GM21576 (cell line): ENCODE results near the gene RNF175.

Experiments used
- ATAC-seq: cut with Tn5 transposase; IDR thresholded peaks from one replicate; pipeline ENCODE4 v1.9.1; 2021; ENCODE audit warnings: mild to moderate bottlenecking, moderate library complexity; ENCODE audit not compliant: unreplicated experiment

RNF175 gene

DNA sequence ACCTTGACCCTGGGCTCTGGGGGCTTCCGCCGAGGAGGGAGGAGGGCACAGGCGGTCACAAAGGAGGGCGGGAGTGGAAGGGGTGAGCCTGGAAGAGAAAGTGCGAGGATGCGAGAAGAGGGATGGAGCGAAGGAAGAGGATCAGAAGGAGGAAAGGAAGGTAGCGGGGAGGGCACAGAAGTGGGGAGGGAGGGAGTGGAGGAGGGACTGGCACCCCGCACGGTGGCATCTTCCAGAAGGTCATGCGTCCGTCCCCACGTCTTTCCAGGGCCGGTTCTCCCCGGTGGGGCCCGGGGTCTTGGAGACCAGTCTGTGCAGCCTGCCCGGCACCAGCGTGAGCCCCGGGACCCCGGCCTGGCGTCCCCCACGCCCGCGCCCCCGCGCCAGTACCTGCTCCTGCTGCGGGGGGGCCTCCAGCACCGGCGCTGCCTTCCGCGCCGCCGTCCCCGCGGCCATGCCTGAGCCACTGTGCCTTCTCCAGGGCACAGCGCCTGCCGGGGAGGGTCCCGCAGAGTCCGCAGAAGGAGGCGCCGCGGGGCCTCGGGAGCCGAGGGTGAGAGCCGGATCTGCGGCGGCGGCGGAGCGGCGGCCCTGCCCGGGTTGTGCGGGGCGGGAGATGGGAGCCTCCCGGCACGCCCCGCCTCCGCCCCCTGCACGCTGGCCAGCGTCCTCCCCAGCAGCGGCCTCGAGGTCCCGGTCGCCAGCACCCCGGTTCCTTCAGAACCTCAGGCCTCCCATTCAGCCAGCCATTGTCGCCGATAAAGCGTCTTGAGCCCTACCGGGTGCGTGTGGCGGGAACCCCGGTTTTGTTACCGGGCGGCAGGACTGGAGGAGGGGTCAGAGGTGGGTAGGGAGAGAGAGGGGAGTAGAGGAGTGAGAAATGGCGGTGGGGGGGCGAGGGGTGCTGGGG is at the start of gene RNF175:
Gene RNF175, minus strand, starts transcription at position 618 of the 910 bp plus-strand sequence. Its CDS starts 162 bp downstream, at position 456.
- no peak for ATAC-seq

DNA sequence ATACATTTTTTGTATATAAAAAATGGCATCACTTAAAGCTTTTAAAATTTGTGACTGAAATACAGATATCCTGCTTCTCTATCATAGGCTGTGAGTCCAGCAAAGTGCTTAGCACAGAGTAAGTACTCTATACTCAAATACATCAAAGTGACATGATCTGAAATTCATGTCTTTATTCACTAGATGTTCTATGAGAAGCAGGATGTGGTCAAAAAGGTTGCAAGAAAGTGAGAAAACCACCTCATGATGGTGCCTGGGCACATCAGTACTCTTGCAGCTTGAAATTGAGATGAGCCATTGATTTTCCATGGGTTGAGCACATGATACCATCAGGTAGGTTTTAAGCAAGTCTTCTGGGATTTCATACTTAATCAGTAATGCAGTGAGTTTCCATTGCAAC is 49.5 kb upstream of the RNF175 start:
- ATAC-seq, result no peak

DNA sequence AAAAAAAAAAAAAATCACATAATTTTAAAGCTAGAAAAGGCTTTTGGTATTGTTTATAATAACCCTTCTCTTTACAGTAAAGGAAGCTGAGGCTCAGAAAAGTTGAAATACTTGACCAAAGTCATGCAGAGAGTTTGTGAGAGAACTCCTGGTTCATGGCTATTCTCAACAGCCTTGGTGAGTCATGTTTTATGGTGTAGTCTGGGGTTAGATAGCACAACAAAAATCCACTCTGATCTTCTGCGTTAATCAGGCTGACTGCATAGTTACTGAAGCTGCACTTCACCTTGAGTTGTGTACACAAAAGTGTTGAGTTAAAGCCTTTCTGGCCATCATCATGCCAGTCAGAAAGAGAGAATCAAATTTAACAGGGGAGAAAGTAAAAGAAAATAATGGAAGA is 48.4 kb upstream of the RNF175 start:
- ATAC-seq, result no peak

DNA sequence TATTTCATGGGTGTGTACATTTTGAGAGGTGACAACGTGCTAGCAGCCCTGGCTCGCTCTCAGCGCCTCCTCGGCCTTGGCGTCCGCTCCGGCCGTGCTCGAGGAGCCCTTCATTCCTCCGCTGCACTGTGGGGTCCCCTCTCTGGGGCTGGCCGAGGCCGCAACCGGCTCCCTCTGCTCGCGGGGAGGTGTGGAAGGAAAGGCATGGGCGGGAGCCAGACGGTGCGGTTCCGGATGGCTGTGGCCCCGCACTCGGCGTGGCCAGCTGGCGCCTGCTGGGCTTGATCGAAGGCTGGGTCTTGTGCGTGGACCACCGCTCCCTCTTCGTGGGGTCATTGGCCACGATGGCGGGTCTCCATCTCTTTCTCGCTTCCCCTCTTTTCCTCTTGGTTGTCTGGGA is 46.2 kb upstream of the RNF175 start:
- ATAC-seq, result no peak

DNA sequence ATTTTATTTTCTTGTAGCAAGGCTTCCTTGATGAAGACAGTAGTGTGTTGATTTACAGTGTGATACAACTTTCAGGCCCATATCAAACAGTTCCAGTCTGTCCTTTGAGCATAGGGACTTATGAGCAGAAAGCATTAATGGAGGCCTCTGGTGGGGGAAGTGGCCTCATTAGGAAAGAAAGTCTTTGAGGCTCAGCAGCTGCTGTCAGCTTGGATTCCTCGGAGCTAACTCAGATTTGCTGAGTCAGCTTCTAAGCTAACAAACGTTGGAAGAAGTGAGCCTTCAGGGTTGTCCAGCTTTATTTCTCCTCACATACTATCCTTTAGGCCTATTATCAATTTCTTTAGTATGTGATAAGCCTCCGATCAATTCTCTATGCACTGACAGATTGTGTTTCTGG is 44.9 kb upstream of the RNF175 start:
- ATAC-seq, result no peak

DNA sequence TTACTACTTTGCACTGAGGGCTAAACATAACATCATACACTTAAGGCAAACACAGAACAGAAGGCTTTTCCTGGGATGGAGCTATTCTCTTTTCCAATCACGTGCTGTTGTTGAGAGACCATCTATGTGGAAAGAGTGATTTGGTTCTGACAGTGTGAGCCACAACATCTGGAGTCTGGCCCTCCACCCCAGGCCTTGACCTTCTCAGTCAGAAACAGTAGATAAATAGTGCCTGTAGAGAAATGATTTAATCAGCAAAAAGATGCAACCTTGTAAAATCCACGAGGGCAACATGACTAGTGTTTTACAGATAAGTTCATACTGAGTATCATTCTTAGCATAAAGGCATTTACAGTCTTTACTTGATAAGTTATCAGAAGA is 39.9 kb upstream of the RNF175 start:
- no peak for ATAC-seq

DNA sequence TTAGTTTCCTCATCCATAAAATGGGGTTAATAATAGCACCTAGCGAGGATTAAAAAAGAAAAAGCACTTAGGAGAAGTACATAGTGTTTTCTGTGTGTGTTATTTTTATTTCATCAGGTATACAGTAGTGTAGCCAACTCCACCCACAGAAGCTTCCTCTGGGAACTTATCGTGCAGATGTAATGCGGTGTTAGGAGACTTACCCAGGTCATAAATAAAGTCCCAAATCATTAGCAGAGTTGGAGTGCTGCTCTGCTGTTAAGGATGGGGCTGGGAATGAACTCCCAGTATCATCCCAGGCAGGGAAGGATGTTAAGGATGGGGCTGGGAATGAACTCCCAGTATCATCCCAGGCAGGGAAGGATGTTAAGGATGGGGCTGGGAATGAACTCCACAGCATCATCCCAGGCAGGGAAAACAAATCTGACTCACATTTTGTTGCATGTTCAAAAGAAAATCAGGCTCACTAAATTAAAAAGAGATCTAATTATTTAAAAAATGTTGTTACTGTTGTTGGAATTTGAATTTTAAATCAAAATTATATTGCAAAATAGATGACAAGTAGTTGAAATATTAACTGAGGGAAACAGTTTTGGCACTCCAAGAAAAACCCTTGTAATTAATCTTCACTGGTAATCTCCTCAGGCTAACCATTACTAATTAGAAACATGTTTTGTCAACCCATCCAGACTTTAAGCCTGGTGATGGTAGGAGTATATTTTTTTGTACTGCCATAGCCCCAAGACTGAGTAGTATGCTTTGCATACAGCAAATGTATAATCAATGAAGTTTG is 39.3 kb upstream of the RNF175 start:
- no peak for ATAC-seq

DNA sequence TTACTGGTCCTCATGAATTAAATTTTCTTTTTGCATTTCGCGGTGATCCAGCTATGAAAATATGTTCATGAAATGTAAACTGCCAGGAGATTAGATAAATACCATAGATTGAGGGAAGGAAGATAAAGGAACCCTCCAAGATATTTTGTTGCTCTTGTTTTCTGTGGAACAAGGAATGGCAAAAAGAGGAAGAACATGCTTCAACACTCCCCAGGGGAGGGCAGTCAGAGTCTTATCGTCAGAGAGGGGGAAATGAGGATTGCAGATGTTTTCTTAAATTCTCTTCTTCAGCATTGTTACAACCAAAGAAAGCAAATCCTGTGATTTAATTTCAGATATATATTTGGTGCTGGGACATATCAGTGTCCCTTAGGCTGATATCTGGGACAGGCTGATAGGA is 38.6 kb upstream of the RNF175 start:
- no peak for ATAC-seq

DNA sequence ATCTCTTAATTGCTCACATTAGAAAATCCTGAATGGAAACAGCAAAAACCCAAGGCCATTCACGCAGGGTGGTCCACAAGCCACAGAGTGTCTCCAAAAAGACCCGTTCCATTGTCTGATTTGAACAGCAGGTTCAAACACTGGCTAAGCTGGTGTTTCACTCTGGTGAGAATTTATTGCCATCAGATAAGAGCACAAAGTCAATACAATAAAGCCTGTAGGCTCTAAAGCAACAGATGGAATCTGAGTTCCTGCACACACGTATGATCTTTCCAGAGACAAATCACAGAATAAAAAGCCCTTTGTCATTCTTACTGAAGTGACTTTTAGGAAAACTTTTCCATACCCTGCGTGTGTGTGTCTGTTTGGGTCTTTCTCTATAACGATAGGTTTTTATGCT is 34.2 kb upstream of the RNF175 start:
- ATAC-seq, result no peak

DNA sequence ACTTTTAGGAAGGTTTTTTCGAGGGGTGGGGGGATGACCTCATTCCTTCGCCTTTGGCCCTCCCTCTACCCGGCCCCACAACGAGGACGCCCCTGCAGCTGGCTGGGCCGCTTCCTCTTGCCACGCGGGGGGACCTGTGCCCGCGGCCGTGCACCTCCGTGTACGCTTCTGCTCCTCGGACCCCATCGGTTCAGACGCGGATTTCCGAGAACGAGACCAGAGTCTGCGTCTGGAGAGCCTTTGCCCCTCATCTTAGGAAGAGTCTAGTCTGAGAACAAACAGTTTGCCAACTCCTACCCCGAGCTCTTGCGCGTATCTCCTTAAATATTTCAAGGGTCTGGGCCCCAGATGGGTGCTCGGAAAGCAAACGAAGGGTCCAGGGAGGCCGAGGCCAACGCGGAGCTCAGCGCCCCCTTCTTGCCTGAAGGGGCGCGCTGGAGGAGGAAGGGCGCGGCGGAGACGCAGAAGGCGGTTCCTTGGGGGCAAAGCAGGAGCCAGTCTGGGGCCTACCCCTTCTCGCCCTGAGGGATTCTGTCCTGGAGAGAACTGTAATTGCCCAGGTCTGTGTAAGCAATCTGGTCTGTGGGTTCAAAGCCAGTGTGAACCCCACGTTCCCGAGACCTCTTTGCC is 32.9 kb upstream of the RNF175 start:
- ATAC-seq, result no peak

DNA sequence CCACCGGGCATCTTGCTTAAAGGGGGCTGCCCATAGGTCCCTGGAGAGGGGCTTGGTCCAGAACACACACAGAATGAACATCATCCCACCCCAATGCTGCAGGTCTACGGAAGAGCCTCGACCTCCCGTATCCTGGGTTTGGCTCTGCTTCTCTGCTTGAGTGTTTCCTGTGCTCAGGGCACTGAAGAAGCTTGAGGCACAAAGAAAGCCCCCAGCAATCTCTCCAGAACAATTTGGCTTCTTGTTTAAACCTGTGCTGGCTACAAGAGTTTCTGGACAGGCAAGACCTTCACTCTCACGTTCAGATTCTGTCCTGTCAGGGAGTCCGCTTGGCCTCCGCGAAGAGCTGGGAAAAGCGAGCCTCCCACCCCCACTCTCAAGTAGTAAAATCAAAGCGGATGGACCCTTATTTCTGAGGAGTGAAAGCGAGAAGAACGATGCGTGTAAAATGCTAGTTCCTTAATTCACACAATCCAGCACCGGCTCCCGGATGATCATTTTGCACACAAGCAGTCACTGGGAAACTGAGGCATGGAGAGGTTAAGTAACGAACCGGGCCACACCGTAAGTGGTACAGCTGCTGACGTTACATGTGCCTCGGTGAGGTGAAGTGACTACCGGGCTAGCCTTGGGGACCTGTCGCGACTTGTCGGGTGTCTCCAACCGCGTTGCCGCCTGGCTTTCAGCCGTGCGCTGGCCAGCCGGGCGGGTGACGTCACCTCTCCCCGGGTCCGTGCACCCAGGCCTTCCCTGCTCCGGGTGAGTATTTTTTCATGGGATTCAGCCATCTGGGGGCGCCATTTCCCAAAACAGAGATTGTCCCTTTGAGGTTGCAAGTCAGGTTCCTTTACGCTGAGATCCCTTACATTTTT is 32.2 kb upstream of the RNF175 start:
- ATAC-seq, result no peak

DNA sequence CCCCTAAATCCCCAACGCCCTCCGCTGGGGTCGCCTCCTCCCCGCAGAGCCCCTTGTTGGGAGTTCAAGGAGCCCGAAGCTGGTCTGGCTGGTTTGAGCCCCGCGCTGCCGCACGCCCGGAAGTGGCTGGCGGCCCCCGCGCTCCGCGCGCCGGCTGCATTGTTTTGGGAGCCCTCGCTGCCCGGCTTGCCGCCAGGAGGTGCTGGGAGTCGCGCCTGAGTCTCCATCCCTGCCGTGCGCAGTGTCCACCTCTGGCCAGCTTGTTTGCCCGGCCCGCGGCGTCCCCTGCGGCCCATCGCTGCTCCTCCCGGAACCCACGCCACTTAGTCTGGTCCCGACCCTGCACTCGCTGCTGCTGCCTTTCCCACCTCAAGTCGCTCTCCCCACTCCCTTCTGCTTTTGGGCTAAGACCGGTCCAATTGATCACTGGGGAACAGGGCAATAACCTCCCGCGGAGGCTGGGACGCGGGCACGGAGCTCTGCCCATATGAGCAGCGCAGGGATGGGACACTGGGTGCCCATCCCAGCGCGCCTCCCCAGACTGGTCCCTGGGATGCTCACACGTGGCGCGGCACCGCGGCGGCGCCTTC is 31.2 kb upstream of the RNF175 start:
- ATAC-seq, result no peak

DNA sequence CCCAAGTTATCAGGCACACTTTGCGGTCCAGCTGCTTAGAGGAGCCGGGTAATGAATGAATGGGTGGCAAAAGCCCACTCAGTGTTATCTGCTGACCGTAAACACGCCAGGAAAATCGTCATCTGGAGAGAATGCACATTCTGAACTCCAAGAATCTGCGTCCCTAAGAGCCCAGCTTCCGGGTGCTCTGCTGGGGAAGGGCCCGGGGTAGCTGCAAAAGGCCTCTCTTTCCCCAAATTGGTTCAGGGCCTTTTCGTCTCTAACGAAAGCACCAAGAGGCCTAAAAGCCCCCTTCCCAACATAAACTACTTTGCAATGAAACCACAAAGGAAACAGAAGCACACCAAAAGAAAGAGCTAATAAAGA is 30.7 kb upstream of the RNF175 start:
- no peak for ATAC-seq

DNA sequence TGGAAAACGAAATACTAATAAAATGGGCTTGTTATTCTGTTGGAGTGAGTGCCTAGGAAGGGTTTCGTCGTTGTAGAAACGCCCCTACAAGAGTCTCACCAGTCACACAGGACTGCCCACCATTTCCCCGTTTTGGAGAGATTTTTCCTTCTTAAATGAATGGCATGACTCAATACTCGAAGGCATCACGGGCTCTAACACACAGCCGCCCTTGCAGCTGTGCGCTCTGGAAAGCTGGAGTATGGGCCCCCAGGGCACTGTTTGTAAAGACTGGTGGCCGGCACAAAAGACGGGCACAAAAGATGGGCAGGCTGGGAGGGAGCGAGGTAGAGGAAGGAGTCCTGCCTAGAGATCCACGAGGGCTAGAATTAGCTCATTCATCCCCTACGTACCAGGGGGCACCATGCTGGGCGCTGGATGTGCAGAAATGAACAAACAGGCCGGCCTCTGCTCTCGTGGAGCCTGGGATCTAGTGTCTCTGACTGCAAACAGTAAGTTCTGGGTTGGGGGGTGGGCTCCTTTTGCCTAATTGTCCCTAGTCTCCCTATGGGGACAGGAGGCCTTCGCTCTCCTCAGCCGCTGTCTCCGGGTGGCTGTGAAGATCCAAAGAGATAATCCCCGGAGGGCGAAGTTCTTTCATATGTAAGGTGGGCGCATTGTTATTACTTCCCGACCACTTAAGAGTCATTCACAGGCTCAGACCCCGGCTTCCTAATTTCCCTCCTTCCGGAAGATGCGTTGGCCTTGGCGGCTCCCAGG is 30.1 kb upstream of the RNF175 start:
- ATAC-seq, result no peak

DNA sequence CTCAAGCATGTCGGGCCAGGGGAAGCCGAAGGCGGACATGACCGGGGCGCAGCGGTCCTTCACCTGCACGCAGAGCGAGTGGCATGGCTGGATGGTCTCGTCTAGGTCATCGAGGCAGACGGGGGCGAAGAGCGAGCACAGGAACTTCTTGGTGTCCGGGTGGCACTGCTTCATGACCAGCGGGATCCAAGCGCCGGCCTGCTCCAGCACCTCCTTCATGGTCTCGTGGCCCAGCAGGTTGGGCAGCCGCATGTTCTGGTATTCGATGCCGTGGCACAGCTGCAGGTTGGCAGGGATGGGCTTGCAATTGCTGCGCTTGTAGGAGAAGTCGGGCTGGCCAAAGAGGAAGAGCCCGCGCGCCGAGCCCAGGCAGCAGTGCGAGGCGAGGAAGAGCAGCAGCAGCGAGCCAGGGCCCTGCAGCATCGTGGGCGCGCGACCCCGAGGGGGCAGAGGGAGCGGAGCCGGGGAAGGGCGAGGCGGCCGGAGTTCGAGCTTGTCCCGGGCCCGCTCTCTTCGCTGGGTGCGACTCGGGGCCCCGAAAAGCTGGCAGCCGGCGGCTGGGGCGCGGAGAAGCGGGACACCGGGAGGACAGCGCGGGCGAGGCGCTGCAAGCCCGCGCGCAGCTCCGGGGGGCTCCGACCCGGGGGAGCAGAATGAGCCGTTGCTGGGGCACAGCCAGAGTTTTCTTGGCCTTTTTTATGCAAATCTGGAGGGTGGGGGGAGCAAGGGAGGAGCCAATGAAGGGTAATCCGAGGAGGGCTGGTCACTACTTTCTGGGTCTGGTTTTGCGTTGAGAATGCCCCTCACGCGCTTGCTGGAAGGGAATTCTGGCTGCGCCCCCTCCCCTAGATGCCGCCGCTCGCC is 28.8 kb upstream of the RNF175 start, which contains the start of gene SFRP2:
Gene SFRP2, minus strand, starts transcription at position 671 of the 864 bp plus-strand sequence. Its CDS starts 248 bp downstream, at position 423.
- no peak for ATAC-seq

DNA sequence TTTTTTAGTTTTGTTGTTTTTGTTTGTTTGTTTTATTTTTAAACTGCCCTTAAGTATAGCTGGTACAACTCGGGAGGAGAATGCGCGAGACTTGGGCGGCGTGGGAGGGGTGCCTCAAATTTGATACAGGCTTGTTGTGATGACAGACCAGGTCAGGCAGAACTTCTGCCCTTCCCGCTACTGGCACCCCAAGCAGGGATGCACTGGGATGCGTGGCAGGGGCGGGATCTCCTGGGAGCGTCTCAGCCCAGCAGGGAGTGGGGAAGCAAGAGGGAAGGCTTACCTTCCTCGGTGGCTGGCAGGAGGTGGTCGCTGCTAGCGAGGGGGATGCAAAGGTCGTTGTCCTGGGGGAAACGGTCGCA is 28.2 kb upstream of the RNF175 start:
- ATAC-seq, result no peak

DNA sequence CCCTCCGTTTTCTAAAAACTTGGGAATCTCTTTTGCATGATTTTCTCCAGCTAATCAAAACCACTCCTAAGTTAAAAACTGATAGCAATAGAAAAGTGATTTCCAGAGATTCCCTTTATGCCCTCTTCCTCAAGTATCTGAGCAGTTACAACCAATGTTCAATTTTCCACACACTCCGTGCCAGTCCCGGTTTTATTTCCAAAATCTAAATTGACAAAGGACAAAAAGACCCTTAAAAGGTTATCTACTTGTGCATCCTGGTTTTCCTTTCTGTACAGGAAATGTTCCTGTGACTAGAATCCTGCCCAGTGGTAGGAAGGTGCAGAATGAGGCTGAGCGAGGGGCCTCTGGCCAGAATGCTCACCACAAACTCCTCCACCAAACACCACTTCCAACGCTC is 27.8 kb upstream of the RNF175 start:
- no peak for ATAC-seq

DNA sequence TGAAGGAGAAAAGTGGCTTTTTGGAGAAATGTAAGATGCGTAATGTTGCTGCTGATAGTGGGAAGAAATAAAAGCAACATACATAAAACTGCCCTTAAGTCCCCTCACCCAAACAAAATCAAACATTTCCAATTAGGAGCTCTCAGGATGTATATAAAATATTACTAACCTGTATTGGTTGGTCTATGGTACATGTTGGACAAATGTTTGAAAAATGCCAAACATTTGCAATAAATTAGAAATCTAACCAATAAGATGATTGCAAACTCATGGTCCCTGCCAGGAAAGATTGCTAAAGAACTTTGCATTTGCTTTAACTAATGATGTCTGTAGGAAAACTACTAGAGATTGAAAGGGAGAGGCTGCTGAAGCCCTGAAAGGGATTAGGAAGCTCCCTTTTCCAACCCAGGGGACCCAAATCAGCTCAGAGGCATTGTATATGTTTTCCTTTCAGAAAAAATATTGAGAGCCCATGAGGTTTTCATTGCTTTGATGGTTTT is 27.3 kb upstream of the RNF175 start:
- no peak for ATAC-seq
